HepG2 (cell line): Measurements from ENCODE around the gene FTHL17. TPM values are rescaled to one million over a fixed set of nuclear protein-coding genes. Genes with fewer than 3 reads are reported as not detected.

Experiments
- ATAC-seq: fragments of 200-7000 bp; cut with Tn5 transposase; 3 replicates; pipeline ENCODE4 v1.9.1; 2020; ENCODE audit warnings: mild to moderate bottlenecking, moderate library complexity
- Bru-seq: library from RNA; stranded (reverse); fragments of 400-500 nt; gene quantifications from one replicate; lab custom pipeline; 2021; lab: Mats Ljungman, UMichigan
- BruChase-seq, 2 experiments: library from RNA; stranded (reverse); fragments of 400-500 nt; gene quantifications; one replicate each; lab custom pipeline; 2021; lab: Mats Ljungman, UMichigan
- BruUV-seq: library from RNA; stranded (reverse); fragments of 400-500 nt; replicated peaks from 2 replicates; lab custom pipeline; 2021; lab: Mats Ljungman, UMichigan
- CTCF ChIA-PET: fragments of 300-600 bp; formaldehyde crosslinking; extraction: SDS; loops from one replicate; lab custom pipeline; 2021; ENCODE audit warnings: low total read pairs, inconsistent platforms, low intra/inter-chr PET ratio; lab: Yijun Ruan, JAX
- POLR2A ChIA-PET: fragments of 350-600 bp; sonication (Branson Sonifier 250); formaldehyde crosslinking; loops from one replicate; lab custom pipeline; 2020; ENCODE audit warnings: antibody characterized with exemption, inconsistent platforms; lab: Yijun Ruan, JAX
- DNase-seq: peaks from one replicate; pipeline ENCODE4 v3.0.0-alpha.2; 2015; ENCODE audit warnings: low spot score
- FAIRE-seq: peaks from 3 replicates; lab custom pipeline; 2011; peaks lifted over from hg19 to GRCh38; lab: Jason Lieb, UNC
- H2AFZ ChIP-seq: one replicate; pipeline ENCODE4 v1.6.1; 2011; ENCODE audit warnings: low read length, inconsistent platforms
- H3K27ac ChIP-seq: fragments of 300-600 bp; 3 replicates; pipeline ENCODE4 v1.8.0; 2011; ENCODE audit warnings: mixed run types, mild to moderate bottlenecking, mixed read lengths, low read length, inconsistent platforms; ENCODE audit not compliant: insufficient read depth; ENCODE audit errors: extremely low read length
- H3K27me3 ChIP-seq, 2 experiments: fragments of 200-600 bp in 1 of 2; 2 replicates in 1 of 2; 3 replicates in 1 of 2; pipeline versions ENCODE4 v1.6.0 to v1.8.0; 2011; ENCODE audit warnings: low read length in 2 of 2, mild to moderate bottlenecking in 2 of 2, moderate library complexity in 2 of 2, inconsistent platforms in 1 of 2; ENCODE audit not compliant: insufficient read depth in 2 of 2, control insufficient read depth in 1 of 2
- H3K36me3 ChIP-seq, 2 experiments: fragments of 200-600 bp in 1 of 2; replicated peaks in 1 of 2; 2 replicates in 1 of 2; 3 replicates in 1 of 2; pipeline versions ENCODE4 v1.5.1 to v1.8.0; 2011; ENCODE audit warnings: low read length in 2 of 2, inconsistent platforms in 1 of 2; ENCODE audit not compliant: insufficient read depth in 2 of 2, control insufficient read depth in 1 of 2
- H3K4me1 ChIP-seq: 2 replicates; pipeline ENCODE4 v1.5.1; 2012; ENCODE audit warnings: low read length, inconsistent platforms; ENCODE audit not compliant: insufficient read depth
- H3K4me2 ChIP-seq: 2 replicates; pipeline ENCODE4 v1.6.0; 2011; ENCODE audit warnings: low read depth, low read length, inconsistent platforms
- H3K4me3 ChIP-seq, 3 experiments: fragments of 200-600 bp in 1 of 3; sonication (generic), shearing (Covaris generic) in 1 of 3; replicated peaks in 1 of 3; 2 replicates each; pipeline ENCODE4 v1.5.1; 2011 to 2016; ENCODE audit warnings: low read length in 3 of 3, inconsistent platforms in 2 of 3, low read depth in 2 of 3, mild to moderate bottlenecking in 2 of 3, control low read depth in 1 of 3, mixed read lengths in 1 of 3; ENCODE audit not compliant: insufficient read depth in 1 of 3
- H3K79me2 ChIP-seq: one replicate; pipeline ENCODE4 v1.6.1; 2011; ENCODE audit warnings: low read length, inconsistent platforms; ENCODE audit not compliant: insufficient read depth
- H3K9ac ChIP-seq: 2 replicates; pipeline ENCODE4 v1.6.0; 2011; ENCODE audit warnings: mild to moderate bottlenecking, low read depth, low read length, inconsistent platforms; ENCODE audit not compliant: insufficient read depth
- H3K9me3 ChIP-seq: 2 replicates; pipeline ENCODE4 v1.5.1; 2012; ENCODE audit warnings: mild to moderate bottlenecking, low read length
- H4K20me1 ChIP-seq: 2 replicates; pipeline ENCODE4 v1.6.0; 2011; ENCODE audit warnings: inconsistent platforms, mild to moderate bottlenecking, low read length, moderate library complexity; ENCODE audit not compliant: insufficient read depth
- ZNF484 ChIP-seq: sonication (generic); formaldehyde crosslinking; IDR thresholded peaks from 2 replicates; pipeline ENCODE4 v1.5.1; 2020; ENCODE audit warnings: mild to moderate bottlenecking, low read depth, missing genetic modification reagents, borderline replicate concordance
- WGBS: methylation state at CpG from one replicate; pipeline ENCODE4 v1.1.6; 2017; ENCODE audit warnings: low lambda C conversion rate; 5-methylcytosine and 5-hydroxymethylcytosine counted together
- in situ Hi-C: cut with HindIII; loops from 2 replicates; pipeline ENCODE4 v1.10.0; 2017; ENCODE audit warnings: low pct_unique_long_range_greater_than_20kb; ENCODE audit not compliant: extremely low pct_ligation_motif_present
- intact Hi-C: fragments of 100-400 bp; cut with micrococcal nuclease; formaldehyde crosslinking; loops from one replicate; pipeline ENCODE4 v1.10.0; 2022; ENCODE audit not compliant: unreplicated experiment
- long read RNA-seq, 2 experiments: library from RNA in 1 of 2; library from polyadenylated mRNA in 1 of 2; stranded (forward) in 1 of 2; unstranded in 1 of 2; transcript quantifications; one replicate each; pipeline ENCODE4 v2.0.0, GENCODE V29; 2019 to 2022
- polyA minus RNA-seq, 3 experiments: library from RNA; depleted of rRNA, polyadenylated mRNA; stranded (reverse); fragments of >200 nt; gene quantifications; 2 replicates each; pipeline ENCODE4 v1.2.3, GENCODE V29; 2011; ENCODE audit warnings: low replicate concordance in 1 of 3
- polyA plus RNA-seq, 8 experiments: library from polyadenylated mRNA; depleted of rRNA in 3 of 8; stranded (reverse) in 7 of 8; unstranded in 1 of 8; fragments of >200 nt; fragmentation: Illumina TruSeq in 4 of 8; extraction: Trizol in 4 of 8; gene quantifications; 2 replicates each; pipeline versions ENCODE4 v1.2.1 to v1.2.3, GENCODE V29; 2011 to 2016; ENCODE audit warnings: low read depth in 4 of 8, missing spikeins in 1 of 8, mixed read lengths in 1 of 8; ENCODE audit not compliant: insufficient read depth in 1 of 8
- total RNA-seq, 5 experiments: library from RNA; depleted of rRNA; stranded (reverse); fragments of >200 nt; fragmentation: Illumina TruSeq; extraction: Trizol; gene quantifications; 2 replicates each; pipeline ENCODE4 v1.2.3, GENCODE V29; 2016; ENCODE audit warnings: low read depth in 1 of 5
- TF ChIP-seq, protein P1 (sequence below): sonication (generic); formaldehyde crosslinking; IDR thresholded peaks from 2 replicates; pipeline ENCODE4 v1.8.1; 2022; ENCODE audit warnings: mild to moderate bottlenecking, missing genetic modification reagents

FTHL17 gene
- not detected in 2 replicates for total RNA-seq (2016; rRNA removed; fragmentation: Illumina TruSeq; extraction: Trizol)
- not detected in 2 replicates for total RNA-seq (2016; cell fraction: cytosol; rRNA removed; fragmentation: Illumina TruSeq; extraction: Trizol; ENCODE audit: low read depth)
- total RNA-seq (2016; cell fraction: insoluble cytoplasmic fraction; rRNA removed; fragmentation: Illumina TruSeq; extraction: Trizol): not detected in 2 replicates
- not detected in 2 replicates for total RNA-seq (2016; cell fraction: membrane; rRNA removed; fragmentation: Illumina TruSeq; extraction: Trizol)
- not detected in 2 replicates for total RNA-seq (2016; cell fraction: nucleus; rRNA removed; fragmentation: Illumina TruSeq; extraction: Trizol)
- not detected in 2 replicates for polyA plus RNA-seq (2011; rRNA removed)
- not detected in 2 replicates for polyA plus RNA-seq (2011; cell fraction: cytosol; rRNA removed)
- polyA plus RNA-seq (2011; cell fraction: nucleus; rRNA removed): not detected in 2 replicates
- not detected in 2 replicates for polyA plus RNA-seq (2012)
- not detected in 2 replicates for polyA plus RNA-seq (2016; cell fraction: cytosol; fragmentation: Illumina TruSeq; extraction: Trizol; ENCODE audit: low read depth)
- not detected in 2 replicates for polyA plus RNA-seq (2016; cell fraction: insoluble cytoplasmic fraction; fragmentation: Illumina TruSeq; extraction: Trizol; ENCODE audit: low read depth)
- polyA plus RNA-seq (2016; cell fraction: membrane; fragmentation: Illumina TruSeq; extraction: Trizol; ENCODE audit: low read depth): not detected in 2 replicates
- polyA plus RNA-seq (2016; cell fraction: nucleus; fragmentation: Illumina TruSeq; extraction: Trizol; ENCODE audit: insufficient read depth, low read depth): not detected in 2 replicates
- polyA minus RNA-seq (2011; rRNA and poly(A)+ RNA removed; ENCODE audit: low replicate concordance): not detected in 2 replicates
- not detected in 2 replicates for polyA minus RNA-seq (2011; cell fraction: cytosol; rRNA and poly(A)+ RNA removed)
- polyA minus RNA-seq (2011; cell fraction: nucleus; rRNA and poly(A)+ RNA removed): not detected in 2 replicates
- not detected for Bru-seq, nascent RNA
- not detected for BruChase-seq, experiment 1, labeled RNA remaining after a 6-hour chase
- BruChase-seq, experiment 2, labeled RNA remaining after a 2-hour chase: not detected
- long read RNA-seq, experiment 1: 0 reads
- long read RNA-seq, experiment 2: 0 reads

DNA sequence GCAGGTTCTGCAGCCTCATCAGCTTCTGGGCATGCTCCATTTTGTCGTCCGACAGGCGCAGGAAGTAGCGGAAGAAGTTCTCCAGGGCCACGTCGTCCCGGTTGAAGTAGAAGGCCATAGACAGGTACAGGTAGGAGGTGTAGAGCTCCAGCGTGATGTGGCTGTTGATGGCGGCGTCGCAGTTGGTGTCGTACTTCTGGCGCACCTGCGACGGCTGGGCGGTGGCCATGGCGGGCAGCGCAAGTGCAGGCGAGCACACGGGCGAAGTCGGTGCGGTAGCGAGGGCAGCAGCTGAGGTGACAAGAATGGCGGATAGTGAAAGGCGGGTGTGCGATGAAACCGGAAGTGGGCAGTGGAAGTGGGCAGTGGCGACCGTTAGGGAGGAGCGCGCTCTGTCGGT, at the start of gene FTHL17:
Gene FTHL17, minus strand, starts transcription at position 317 of the 400 bp plus-strand sequence. Its CDS starts 88 bp downstream, at position 229.
- in situ Hi-C loops (no loop called here), intact Hi-C loops (no loop called here)
- Histone ChIP-seq H3K27ac (no peak within 1 kb of the TSS), H3K36me3 (no peaks in the 10 kb centered on the region), H3K4me3 (no peak within 1 kb of the TSS), H3K4me1 (no peaks in the 10 kb centered on the region), H4K20me1 (no peaks in the 10 kb centered on the region), H3K27me3 (no peaks in the 10 kb centered on the region), H3K79me2 (no peaks in the 10 kb centered on the region), H3K9ac (no peak within 1 kb of the TSS), H3K4me2 (no peak within 1 kb of the TSS), H2AFZ (no peak within 1 kb of the TSS), H3K9me3 (no peaks in the 10 kb centered on the region)
- WGBS: 88% methylated on average over 33 of the region's 33 CpGs
- ATAC-seq (no peak), FAIRE-seq (no peak), DNase-seq (no peak)
- POLR2A ChIA-PET: no interaction called here
- TF ChIP-seq, protein P1, sequence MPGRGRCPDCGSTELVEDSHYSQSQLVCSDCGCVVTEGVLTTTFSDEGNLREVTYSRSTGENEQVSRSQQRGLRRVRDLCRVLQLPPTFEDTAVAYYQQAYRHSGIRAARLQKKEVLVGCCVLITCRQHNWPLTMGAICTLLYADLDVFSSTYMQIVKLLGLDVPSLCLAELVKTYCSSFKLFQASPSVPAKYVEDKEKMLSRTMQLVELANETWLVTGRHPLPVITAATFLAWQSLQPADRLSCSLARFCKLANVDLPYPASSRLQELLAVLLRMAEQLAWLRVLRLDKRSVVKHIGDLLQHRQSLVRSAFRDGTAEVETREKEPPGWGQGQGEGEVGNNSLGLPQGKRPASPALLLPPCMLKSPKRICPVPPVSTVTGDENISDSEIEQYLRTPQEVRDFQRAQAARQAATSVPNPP: no peak
- no peak for TF ChIP-seq ZNF484 (CRISPR knock-in tag)
- CTCF ChIA-PET: no interaction called here
- no TSS peak for BruUV-seq
